GM19467 (cell line): ENCODE measurements around the gene HNRNPUL2.
"Not testable (repeated sequence)": the region's sequence is repeated elsewhere in the genome, so short reads cannot be mapped to it uniquely, and the experiment has no call there.

ENCODE experiments used
- ATAC-seq: cut with Tn5 transposase; IDR thresholded peaks from one replicate; pipeline ENCODE4 v1.9.1; 2021; ENCODE audit warnings: mild to moderate bottlenecking, moderate library complexity; ENCODE audit not compliant: unreplicated experiment

The HNRNPUL2 gene

DNA sequence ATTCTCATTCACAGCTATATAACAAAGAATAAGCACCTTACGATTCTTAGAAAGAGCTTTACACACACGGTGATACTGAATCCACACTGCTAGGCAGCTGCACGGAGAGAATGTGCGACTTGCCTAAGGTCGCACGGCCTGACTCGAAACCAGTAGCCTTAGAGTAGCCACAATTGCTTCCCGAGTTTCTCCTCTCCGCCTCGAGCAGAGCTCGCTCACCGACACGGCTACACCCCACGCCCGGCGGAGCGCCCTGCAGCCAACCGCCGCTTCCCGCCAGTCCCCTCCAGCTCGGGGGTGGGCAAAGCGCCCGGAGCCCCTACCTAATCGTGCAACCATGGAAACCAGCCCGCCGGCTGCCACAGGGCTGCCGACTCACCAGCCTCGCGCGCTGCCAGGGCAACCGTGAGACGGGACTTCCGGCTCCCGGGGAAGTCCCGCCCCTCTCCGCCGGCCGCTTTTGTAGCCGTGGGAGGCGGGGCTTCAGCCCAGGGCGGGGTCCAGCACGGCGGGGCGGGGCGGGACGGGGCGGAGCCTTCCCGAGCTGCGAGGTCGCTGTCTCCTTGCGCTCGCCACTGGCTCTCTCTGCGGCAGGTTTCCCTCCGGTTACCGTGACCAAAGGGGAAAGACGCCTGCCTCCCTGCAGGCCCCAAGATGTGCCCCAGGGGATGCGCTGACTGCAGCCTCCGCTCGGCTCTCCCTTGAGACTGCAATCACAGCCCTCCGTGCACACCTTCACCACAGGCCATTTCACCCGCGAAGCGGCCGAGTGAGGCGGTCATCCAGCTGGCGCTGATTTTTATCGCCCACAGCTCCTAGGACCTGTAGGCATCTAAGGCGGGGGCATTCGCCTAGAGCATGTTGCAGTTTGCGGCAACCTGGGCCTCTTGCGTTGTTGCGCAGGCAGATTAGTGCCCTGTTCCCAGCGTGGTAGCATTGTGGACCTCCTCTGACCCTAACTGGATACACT, 21.1 kb downstream of the HNRNPUL2 start:
- ATAC-seq = peak; percentile 48

DNA sequence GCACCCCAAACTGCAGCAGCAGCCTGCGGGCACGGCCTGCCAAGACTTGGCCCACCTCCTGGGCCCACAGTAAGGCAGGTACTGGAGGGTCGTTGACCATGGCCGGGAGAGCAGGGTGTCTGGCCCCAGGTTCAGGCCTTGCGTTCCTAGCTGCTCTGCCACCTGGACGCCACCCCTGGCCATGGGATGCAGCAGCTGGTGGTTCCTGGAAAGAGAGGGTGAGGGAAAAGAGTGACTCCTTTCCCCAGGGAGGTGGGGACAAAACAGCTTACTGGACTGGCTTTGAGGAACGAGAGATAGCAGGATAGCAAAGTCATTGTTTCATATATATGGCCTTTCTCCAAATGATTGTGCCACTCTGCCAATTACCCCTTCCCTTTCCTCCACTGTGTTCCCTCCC, 21.8 kb downstream of the HNRNPUL2 start:
- no peak for ATAC-seq

DNA sequence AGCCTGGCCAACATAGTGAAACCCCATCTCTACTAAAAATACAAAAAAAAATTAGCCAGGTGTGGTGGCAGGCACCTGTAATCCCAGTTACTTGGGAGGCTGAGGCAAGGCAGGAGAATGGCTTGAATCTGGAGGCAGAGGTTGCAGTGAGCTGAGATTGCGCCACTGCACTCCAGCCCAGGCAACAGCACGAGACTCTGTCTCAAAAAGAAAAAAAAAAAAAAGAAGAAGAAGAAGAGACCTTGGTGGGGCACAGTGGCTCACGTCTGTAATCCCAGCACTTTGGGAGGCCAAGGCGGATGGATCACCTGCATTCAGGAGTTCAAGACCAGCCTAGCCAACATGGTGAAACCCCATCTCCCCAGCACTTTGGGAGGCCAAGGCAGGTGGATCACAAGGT, 23.3 kb downstream of the HNRNPUL2 start:
- ATAC-seq = not testable (repeated sequence)

DNA sequence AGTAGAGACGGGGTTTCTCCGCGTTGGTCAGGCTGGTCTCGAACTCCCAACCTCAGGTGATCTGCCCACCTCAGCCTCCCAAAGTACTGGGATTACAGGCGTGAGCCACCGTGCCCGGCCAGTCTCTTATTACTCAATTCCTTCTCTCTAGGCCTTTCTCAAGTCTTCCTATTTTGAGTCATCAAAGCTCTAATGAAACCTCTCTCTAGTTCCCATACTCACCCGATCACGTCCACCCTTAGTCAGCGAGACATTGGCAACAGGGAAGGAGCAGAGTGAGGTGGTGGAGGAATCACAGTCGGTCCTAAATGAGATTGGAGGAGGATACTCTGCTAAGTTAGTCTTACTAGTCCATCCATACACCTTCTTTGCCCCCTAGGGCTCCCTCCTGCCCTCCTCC, 25.0 kb downstream of the HNRNPUL2 start:
- ATAC-seq = no peak

DNA sequence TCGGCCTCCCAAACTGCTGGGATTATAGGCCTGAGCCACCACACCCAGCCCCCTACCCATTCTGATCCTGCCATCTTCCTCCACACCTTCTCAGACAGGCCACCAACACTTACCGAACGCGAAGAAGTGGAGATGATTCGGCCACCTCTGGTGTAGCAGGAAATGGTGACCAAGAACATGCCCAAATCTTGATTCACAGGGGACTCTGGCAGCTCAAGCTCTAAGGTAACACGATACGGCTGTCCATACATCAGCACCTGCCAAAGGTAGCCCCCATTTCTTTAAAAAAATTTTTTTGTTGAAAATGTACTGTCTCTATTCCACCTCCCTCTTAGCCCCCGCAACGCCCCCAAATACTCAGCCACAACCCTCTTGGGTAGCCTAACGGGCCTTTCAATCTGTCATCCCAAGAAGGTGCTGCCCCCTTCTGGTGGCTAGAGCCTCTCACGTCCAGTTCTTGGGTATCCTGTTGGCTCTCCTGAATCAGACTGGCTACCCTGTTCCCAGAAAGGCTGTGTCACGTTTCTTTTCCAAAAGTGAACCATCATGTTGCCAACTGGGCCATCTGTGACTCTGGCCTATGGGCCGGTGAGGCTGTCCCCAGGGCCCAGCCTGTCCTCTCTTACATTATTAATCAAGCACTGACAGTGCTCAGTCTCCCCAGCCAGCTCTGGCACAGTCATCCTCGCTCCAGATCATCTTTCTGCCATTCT, 32.6 kb downstream of the HNRNPUL2 start:
- no peak for ATAC-seq

DNA sequence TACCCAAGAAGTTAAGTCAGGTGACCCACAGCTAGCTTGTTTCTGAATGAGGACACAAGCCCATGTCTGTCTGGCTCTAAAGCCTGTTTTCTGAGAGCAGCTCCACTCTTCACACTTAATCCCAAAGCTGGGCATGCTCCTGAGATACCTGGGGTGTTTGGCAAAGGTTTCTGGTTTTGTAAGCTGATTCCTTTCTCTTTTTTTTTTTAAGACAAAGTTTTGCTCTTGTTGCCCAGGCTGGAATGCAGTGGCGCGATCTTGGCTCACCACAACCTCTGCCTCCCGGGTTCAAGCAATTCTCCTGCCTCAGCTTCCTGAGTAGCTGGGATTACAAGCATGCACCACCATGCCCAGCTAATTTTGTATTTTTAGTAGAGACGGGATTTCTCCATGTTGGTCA, 33.6 kb downstream of the HNRNPUL2 start:
- ATAC-seq = not testable (repeated sequence)

DNA sequence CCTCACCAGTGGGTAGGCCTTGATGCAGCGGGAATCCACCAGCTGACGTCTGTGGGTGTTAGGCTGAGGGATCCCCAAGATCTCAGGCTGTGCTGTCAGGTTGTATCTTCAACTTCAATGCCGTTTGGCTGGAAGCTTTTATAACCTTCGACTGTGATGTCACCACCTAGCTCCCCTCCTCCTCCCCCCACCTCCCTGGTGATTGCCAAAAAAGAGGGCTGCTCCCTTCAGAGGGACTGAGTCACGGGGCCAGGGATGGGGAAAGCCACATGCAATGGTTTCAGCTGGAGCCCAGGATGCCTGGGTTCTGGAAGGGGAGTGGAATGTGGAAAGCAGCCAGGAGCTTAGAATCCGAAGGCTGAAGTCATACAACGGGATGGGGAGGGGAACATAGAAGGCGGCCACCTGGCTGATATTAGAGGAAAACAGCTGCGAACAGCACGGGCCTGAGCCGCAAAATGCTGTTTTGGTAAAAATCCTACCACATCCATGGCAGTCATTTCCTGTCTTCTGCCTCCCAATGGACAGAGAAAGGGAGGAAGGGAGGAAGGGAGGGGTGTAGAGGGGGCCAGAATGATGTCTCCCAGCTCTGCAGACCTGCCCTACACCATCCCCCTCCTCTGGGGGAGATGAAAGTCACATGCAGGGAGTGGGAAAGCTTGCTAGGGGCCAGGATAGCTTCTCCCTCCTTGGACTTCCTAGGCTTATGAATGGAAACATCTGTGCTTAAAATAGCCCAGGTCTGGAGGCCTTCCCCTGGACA, 37.7 kb downstream of the HNRNPUL2 start, which contains the start of gene LRRN4CL:
Gene LRRN4CL (minus strand): TSS at position 110 of the 763 bp plus-strand sequence. CDS start 1,022 bp downstream, outside the sequence.
- no peak for ATAC-seq

DNA sequence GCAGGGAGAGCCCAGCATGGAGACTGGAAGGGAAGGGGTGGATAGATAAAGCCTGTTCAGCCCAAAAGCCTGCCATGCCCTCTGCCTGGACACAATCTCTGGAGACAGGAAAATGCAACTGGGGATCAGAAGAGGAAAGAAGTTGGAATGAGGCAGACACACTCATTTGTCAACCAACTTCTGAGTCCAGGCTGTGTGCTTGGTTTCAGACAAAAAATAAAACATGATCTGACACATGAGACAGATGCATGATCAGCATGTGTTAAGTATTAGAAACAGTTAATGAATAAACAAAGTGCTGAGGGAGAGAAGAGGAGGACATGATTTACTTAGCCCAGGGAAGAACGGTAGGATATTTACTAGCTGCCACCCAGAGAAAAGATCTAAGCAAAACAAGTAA, 38.8 kb downstream of the HNRNPUL2 start:
- no peak for ATAC-seq

DNA sequence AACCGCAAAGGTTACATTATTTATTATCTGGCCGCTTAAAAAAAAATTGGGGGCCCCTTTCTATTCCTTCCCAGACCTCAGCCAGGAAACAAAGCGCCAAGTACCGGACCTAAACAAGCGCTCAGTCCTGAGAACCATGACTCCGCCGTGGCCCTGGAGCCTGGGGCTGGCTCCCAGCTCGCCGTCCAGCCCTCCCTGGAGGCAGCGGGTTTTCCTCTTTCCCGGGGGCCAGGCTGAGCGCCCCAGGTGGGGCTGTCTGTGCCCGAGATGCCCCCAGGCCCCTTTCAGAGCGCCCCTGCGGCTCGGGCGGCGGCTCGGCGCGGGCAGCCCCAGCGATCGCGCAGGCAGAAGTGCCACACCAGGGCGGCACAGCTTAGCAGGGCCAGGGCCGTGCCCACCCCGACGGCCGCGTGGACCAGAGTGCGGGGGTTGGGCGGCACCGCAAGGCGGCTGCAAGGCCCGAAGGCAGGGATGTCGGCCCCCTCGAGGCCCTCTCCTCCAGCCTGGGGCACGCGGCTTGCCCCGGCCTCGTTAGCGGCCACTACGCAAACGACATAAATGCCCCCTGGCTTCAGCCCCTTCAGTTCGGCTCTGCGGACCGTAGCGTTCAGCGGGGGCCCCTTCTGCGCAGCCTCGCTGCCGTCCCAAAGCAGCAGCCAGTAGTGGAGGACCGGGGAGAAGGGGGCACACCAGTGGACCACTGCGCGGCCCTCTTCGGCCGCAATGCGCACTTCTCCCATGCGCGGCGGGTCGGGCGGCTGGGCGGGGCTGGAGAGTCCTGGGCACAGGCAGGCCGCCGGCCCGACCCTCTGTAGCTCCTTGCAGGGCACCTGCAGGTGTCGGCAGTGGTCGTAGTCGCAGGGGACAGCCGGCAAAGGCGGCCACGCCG, 39.5 kb downstream of the HNRNPUL2 start:
- ATAC-seq = no peak

DNA sequence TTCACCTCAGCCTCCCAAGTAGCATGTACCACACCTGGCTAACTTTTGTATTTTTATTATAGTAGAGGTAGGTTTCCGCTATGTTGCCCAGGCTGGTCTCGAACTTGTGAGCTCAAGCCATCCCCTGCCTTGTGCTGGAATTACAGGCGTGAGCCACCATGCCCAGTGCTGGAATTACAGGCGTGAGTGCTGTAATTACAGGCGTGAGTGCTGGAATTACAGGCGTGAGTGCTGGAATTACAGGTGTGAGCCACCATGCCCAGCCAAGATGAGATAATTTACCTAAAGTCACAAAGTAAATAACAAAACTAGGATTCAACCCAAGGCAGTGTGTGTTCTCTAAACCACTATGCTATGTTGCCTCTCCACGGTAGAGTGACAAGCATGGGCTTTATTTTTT, 44.7 kb downstream of the HNRNPUL2 start:
- no peak for ATAC-seq

DNA sequence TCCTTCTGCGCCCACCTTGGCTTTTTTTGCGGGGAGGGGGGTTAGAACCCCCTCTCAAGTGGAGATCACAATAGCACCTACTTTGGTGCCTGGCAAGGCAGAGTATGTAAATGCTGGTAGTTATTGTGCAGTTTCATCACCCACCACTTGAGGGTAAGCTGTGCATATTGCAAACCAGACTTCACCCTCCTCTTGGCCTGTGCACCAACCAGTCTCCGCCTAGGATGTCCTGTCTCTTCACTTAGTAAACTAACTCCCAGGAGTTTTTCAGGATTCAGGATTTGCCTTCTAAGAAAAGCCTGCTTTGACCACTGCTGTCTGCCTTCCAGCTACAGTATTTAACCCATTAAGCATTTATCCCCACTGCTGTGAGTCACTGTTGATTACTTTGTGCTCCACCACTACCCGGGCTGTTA, 46.4 kb downstream of the HNRNPUL2 start:
- no peak for ATAC-seq

DNA sequence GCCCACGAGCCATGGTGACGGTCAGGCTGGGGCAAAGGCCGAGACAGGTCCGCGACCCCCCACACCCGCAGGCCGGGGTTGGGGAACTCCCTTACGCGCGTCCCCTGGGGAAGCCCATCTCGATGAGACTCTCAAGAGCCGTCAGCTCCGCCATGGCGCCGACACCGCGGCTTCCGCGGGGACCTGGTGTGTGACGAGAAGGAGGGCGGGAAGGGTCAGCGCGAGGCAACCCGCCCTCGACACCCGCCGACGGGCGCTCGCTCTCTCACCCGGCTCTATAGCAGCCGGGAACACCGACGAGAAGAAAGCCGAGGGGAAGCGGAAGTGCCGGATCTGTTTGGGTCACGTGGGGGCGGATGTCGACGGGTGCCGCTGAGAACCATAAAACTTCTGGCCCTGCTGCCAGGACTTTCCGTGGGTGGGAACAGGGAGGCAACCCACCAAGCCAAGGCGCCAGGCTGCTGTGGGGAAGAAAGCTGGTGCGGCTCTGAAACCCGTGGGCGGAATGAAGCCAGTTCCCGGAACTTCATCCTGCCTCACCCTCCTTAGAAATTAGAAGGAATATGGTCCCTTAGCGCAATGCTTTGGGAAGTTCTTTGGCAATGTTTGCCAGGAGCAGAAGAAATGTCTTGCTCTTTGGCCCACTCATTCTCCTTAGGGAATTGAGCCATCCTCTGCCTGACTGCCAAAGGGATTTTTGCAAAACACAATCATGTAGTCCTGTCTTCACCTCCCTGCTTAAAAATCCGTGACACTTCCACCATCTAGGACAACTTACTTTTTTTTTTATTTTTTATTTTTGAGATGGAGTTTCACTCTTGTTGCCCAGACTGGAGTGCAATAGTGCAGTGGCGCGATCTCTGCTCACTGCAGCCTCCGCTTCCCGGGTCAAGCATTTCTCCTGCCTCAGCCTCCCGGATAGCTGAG, 48.2 kb downstream of the HNRNPUL2 start, which contains the start of gene UBXN1:
Gene UBXN1 (minus strand): TSS at position 304 of the 927 bp plus-strand sequence. CDS start 150 bp downstream, at position 154.
- ATAC-seq = peak; percentile 66

DNA sequence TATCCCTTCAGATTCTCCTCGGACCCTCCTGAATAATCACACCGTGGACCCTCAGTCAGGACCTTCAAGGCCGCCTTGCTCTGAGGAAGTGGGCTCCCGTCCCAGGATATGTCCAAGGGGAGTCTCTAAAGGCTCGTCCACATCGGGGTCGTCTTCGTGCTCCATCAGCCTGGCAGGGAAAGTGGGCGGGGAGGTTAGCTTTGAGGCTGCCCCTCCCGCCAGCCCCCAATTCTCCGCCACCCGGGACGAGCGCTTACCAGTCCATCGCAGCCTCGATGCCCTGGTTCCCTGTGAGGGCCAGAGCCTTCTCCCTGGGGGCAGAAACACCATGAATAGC, 48.9 kb downstream of the HNRNPUL2 start:
- no peak for ATAC-seq

DNA sequence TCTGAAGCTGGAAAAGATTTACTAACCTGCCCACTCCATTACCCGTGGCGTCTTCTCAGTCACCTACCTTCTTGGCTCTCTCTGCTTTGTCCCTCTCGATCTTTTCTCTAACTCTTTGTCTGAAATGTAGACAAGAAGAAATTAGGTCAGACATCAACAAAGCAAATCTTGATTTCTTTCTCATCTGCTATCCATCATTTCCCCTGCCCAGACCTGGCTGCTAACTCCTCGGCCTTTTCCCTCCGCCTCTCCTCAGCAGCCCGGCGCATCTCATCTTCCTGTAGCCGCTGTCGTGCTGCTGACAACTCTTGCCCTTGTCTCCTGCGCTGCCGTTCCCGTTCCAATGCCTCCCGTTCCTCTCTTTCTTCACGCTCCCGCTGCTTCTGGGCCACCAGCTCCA, 49.5 kb downstream of the HNRNPUL2 start:
- ATAC-seq = no peak

DNA sequence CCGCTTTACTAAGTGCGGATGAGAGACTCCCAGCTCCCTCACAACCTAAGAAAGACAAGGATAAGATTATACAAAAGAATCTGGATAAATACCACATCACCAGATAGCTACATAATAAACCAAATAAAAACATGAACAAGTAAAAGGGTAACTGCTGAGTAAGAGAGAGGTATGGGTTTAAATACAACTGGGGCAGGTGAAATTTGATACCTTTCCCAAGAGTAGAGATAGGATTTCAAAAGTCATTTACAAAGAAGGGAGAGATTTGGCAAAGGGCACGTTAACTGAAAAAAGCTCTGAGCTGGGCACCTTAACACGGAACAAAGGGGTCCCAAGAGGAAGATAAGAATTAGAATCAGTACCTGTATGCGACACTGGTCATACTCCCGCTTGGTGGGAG, 50.1 kb downstream of the HNRNPUL2 start:
- ATAC-seq = no peak

DNA sequence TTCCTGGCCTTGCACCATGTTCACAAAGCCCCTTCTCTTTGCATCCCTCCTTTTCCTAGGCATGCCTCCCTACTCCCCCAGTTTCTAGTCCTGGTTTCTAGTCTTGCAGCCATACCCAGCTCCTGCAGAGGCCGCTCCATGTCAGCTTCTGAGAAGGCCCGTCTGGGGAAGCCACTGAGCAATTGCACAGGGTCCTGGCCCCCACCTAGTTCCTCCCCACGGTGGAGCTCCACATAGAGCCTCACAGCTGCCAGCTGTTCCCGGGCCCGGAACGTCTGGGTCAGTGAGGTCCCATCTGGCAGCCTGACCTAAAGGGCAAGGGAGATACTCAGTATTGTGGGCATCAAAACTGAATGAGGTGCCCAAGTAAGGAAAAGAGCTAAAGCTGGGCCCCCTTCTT, 50.6 kb downstream of the HNRNPUL2 start:
- no peak for ATAC-seq

DNA sequence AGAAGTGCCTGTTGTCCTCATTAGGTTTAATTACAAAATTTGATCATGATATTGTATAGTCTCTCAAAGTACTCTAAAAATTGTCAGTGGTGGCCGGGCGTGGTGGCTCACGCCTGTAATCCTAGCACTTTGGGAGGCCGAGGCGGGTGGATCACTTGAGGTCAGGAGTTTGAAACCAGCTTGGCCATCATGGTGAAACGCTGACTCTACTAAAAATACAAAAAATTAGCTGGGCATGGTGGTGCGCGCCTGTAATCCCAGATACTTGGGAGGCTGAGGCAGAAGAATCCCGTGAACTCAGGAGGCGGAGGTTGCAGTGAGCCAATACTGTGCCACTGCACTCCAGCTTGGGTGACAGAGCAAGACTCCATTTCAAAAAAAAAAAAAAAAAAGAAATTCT, 51.8 kb downstream of the HNRNPUL2 start:
- not testable (repeated sequence) for ATAC-seq

DNA sequence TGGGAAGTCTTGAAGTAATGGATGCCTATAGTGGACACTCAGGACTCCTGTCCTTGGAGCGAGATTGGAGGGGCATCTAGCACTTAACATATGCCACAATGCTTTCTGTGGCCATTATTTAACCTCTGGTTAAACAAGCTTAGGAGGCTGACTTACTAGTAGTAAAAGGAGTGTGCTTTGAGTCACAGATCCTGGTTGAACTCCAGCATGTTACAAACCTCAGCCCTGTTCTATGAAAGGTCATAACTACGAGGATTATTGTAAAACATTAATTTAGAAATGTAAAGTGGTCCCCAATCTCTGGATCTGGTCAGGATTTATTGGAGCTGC, 54.1 kb downstream of the HNRNPUL2 start:
- no peak for ATAC-seq
